ENCODE results near the gene PTN.

GRCh38 chr7:137371616-137372015 lies 28.1 kb upstream of the PTN start:
- TF ChIP-seq POLR2A (IDR thresholded peaks at IDR 0.05; ENCODE audit: low read depth, low read length) (no peak), POLR2AphosphoS5 (IDR thresholded peaks at IDR 0.05; ENCODE audit: low read depth, low read length) (no peak)

Measured in GM12892 (cell line).